NCI-H1105 (cell line): ENCODE measurements around the gene FNDC3B.
A peak's percentile ranks its signal among the peaks of the same experiment; 100 is the strongest.

Experiments used
- DNase-seq: peaks from one replicate; lab custom pipeline; 2025; lab: John Stamatoyannopoulos, UW

Gene FNDC3B

GRCh38 chr3:172073262-172073915 lies 34.0 kb downstream of the FNDC3B start:
- DNase-seq = no peak

GRCh38 chr3:172074032-172074431 lies 34.7 kb downstream of the FNDC3B start:
- no peak for DNase-seq

GRCh38 chr3:172074586-172074985 lies 35.2 kb downstream of the FNDC3B start:
- no peak for DNase-seq

GRCh38 chr3:172076212-172076611 lies 36.8 kb downstream of the FNDC3B start:
- DNase-seq = peak; percentile 11

GRCh38 chr3:172077197-172077757 lies 37.9 kb downstream of the FNDC3B start:
- no peak for DNase-seq

GRCh38 chr3:172078244-172078643 lies 38.9 kb downstream of the FNDC3B start:
- DNase-seq = no peak

- no peak for DNase-seq
These were observed 39.3 kb downstream of the FNDC3B start for GRCh38 chr3:172078721-172079120.

GRCh38 chr3:172079326-172079976 lies 40.1 kb downstream of the FNDC3B start:
- no peak for DNase-seq

GRCh38 chr3:172080503-172080902 lies 41.1 kb downstream of the FNDC3B start:
- DNase-seq = no peak

GRCh38 chr3:172082269-172082668 lies 42.9 kb downstream of the FNDC3B start:
- DNase-seq = no peak

- DNase-seq = no peak
These were observed 43.6 kb downstream of the FNDC3B start for GRCh38 chr3:172082820-172083513.

- DNase-seq = no peak
These were observed 44.6 kb downstream of the FNDC3B start for GRCh38 chr3:172083995-172084409.

- DNase-seq = no peak
These were observed 45.6 kb downstream of the FNDC3B start for GRCh38 chr3:172084871-172085556.

- DNase-seq = no peak
These were observed 46.1 kb downstream of the FNDC3B start for GRCh38 chr3:172085557-172085895.

GRCh38 chr3:172086071-172086470 lies 46.7 kb downstream of the FNDC3B start:
- no peak for DNase-seq

- no peak for DNase-seq
These were observed 47.8 kb downstream of the FNDC3B start for GRCh38 chr3:172087198-172087597.

GRCh38 chr3:172087602-172088580 lies 48.5 kb downstream of the FNDC3B start:
- DNase-seq = no peak

GRCh38 chr3:172089250-172089649 lies 49.9 kb downstream of the FNDC3B start:
- DNase-seq = no peak

GRCh38 chr3:172090035-172090434 lies 50.7 kb downstream of the FNDC3B start:
- no peak for DNase-seq

- no peak for DNase-seq
These were observed 53.3 kb downstream of the FNDC3B start for GRCh38 chr3:172092658-172093057.
